Glomerular visceral epithelial cell (primary cell): ENCODE measurements around the gene BMERB1.

Experiments used
- DNase-seq: peaks from one replicate; pipeline ENCODE4 v3.0.0-alpha.2; 2016; ENCODE audit errors: extremely low spot score

Gene BMERB1

DNA sequence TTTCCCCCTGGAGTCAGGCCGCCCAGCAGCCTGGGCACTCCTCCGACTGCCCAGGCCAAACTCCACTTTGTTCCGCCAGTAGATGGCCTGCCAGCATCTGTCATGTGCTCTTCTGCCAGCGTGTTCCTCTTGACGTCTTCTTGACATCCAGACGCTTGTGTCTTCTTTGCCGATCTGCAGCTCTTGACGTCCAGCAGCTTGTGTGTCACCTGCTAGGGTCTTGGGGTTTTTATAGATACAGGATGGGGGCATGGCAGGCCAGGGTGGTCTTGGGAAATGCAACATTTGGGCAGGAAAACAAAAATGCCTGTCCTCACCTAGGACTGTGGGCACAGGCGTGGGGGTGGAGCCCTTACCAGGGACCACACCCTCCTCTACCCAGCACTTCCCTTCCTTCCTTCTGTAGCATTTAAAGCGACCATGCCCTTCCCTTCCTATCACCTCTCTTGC lies 88.7 kb downstream of the BMERB1 start:
- DNase-seq: no peak

DNA sequence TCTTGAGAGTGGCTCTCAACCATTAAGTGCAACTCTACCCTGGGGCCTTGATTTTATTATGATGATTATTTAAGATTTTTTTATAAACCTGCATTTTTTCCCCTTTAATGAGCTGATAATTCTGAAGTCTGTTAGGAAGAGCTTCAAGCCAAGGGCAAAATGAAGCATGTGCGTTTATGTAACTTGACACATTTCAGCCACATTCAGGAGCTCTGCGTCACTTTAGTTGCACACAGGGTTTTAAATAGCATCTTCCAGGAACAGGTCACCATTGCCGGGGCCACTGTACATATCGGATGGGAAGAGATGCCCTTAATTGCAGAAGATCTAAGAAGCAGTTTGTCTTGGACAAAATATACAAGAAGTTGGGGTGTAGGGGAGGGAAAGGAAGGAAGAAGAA lies 89.6 kb downstream of the BMERB1 start:
- no peak for DNase-seq

- no peak for DNase-seq
Measured at GRCh38 chr16:15524966-15525365, 90.6 kb downstream of the BMERB1 start.

DNA sequence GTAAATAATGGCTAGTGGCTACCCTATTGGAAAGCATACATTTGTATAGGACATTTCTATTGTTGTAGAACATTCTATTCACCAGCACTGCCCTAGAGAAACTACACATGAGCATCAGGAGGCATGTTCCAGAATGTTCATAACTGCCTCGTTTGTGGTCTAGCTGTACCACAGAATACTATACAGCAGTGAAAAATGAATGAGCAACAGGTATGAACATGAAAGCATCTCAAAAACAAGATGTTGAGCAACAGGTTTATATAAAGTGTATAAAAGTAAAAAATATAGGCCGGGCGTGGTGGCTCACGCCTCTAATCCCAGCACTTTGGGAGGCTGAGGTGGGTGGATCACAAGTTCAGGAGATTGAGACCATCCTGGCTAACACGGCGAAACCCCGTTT lies 91.7 kb downstream of the BMERB1 start:
- DNase-seq: no peak

DNA sequence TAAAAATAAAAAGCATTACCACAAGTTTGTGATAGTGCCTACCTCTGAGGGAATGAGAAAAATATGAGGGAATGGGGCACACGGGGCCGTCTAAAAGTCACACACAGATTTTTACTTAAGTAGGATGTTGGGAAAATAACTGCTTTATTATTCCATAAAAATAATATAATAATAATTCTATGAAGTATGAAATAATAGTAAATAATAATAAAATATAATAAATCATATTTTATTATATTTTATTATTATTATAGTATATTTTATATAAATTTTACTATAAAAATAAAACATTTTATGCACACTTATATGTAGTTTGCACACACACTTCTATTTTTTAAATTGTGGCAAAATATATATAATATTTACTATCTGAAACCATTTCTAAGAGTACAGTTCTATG lies 92.3 kb downstream of the BMERB1 start:
- DNase-seq: no peak

DNA sequence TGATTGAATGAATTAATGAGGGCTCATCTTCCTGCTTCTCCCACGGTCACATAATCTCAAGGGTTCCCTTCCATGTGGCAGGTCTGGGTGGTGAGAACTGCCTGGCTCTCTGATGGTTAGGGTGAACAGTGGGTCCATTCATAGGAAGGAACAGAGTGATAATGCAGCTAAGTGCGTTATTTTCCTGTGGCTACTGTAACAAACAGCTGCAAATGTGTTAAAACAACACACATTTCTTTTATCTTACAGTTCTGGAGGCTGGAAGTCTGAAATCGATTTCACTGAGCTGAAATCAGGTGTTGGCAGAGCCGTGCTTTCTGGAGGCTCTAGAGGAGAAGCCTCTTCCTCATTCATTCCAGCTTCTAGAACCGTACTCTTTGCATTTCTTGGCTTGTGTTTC lies 95.3 kb downstream of the BMERB1 start:
- no peak for DNase-seq

- DNase-seq: no peak
Measured at GRCh38 chr16:15530085-15530484, 95.7 kb downstream of the BMERB1 start.

GRCh38 chr16:15532825-15533224 lies 98.4 kb downstream of the BMERB1 start:
- DNase-seq: no peak

GRCh38 chr16:15533386-15533785 lies 99.0 kb downstream of the BMERB1 start:
- no peak for DNase-seq

GRCh38 chr16:15535772-15536171 lies 101.4 kb downstream of the BMERB1 start:
- DNase-seq: no peak

GRCh38 chr16:15536843-15537242 lies 102.5 kb downstream of the BMERB1 start:
- no peak for DNase-seq

DNA sequence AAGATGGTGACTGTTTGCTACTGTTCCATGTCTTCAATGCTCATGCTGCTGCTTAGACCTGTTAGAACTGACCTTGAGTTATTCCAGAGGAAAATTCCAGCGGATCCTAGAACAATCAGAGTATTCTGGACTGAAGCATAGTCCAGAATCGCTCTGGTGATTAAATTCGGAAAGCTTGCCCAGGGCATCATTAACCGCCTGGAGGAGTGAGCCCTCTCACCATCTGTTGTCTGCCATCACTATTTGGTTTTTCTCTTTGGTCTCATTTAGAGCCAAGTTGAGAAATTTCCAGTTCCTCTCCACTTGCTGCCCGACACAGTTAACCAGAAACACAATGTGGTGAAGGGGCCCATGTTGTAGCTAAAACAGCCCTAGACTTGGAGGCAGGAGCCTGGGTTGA lies 104.1 kb downstream of the BMERB1 start:
- DNase-seq: no peak

- no peak for DNase-seq
Measured at GRCh38 chr16:15539197-15539596, 104.8 kb downstream of the BMERB1 start.

DNA sequence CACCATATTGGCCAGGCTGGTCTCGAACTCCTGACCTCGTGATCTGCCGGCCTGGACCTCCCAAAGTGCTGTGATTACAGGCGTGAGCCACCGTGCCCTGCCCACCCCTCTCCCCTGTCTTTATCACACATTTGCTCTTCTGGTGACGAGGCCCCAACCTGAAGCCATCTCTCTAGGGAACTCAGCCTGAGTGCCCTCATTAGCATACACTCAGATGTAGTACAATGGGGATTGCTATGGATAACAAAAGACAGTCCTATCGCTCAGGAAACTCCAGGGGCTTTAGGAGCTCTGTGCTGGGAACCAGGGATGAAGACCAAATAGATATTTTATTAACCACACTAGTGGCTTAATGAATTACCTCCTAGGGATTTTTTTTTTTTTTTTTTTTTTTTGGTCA lies 107.9 kb downstream of the BMERB1 start:
- DNase-seq: no peak

DNA sequence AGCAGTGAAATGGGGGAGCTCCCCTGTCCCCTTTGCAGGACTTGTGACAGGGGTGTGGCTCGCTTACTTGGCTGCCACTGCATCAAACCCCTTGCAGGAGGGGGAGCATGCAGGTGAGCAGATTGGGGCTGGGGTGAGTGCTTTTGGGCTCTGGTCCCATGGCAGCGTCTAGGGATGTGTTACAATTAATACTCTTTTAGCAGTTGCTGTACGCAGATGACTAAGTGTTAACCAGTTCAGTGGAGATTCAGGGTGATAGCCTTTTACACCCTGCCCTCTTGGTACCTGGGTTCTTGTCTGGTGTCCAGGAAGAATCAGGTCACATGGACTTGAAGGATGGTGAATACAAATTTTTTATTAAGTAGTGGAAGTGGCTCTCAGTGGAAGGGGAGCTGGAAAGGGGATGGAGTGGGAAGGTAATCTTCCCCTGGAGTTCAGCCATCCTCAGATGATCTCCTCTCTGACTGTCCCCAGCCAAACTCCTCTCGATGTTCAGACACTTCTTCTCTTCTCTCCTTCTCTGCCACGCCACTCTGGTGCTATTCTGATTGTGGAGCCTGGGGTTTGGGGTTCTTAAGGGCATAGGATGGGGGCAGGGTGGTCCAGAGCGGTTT lies 108.5 kb downstream of the BMERB1 start:
- no peak for DNase-seq

GRCh38 chr16:15544405-15544804 lies 110.0 kb downstream of the BMERB1 start:
- no peak for DNase-seq

GRCh38 chr16:15545544-15545943 lies 111.2 kb downstream of the BMERB1 start:
- no peak for DNase-seq

DNA sequence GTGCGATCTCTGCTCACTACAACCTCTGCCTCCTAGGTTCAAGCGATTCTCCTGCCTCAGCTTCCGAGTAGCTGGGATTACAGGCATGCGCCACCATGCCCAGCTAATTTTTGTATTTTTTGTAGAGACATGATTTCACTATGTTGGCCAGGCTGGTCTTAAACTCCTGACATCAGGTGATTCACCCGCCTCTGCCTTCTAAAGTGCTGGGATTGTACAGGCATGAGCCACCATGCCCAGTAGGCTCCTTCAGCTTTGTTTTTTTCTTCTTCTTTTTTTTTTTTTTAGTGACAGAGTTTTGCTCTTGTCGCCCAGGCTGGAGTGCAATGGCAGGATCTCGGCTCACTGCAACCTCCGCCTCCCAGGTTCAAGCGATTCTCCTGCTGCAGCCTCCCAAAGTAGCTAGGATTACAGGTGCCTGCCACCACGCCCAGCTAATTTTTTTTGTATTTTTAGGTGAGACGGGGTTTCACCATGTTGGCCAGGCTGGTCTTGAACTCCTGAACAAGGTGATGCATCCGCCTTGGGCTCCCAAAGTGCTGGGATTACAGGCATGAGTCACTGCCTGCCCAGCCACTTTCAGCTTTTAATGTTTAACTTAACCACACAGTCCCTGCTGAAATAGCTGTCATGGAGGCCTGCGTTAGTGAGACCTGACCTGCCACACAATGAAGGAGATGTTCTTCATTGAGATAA lies 112.8 kb downstream of the BMERB1 start:
- peak; percentile 46 for DNase-seq

- no peak for DNase-seq
Measured at GRCh38 chr16:15547768-15548096, 113.3 kb downstream of the BMERB1 start.

DNA sequence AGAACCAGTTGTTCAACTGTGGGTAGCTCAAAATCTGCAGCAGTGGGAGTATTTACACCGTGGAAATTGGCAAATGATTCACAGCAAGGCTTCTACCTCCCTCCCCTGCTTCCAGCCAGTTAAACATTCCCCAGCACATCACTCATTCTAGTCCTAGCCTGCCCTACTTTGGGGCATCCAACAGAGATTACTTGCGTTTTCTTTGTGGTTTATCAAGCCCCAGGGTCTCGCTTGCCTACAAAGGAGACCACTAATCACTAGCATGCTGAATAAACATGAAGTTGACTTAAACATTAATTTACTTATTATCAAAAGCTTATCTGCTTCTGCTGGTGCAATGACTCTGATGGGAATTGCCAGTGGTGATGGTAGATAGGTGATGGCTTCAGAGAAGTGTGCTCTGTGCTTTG lies 114.1 kb downstream of the BMERB1 start:
- DNase-seq: peak; percentile 16

DNA sequence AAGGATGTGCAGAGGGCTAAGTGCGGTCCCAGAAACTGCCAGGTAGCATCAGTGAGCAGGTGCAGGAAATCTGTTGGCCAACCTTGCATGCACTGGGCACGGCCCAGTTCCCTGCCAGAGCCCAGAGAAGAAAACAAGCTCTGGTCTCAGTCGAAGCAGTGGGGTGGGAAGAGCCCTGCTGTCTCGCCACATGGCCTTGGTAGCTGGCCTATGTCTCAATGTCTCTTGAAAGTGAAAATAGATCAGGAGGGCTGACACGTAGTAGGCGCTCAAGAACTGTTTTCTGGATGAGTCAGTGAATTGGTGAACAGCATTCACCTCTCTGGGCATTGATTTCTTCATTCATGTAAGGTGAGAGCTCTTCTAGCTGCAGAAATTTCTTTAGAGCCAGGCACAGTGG lies 118.1 kb downstream of the BMERB1 start:
- no peak for DNase-seq

GRCh38 chr16:15553313-15554088 lies 119.1 kb downstream of the BMERB1 start:
- DNase-seq: no peak

DNA sequence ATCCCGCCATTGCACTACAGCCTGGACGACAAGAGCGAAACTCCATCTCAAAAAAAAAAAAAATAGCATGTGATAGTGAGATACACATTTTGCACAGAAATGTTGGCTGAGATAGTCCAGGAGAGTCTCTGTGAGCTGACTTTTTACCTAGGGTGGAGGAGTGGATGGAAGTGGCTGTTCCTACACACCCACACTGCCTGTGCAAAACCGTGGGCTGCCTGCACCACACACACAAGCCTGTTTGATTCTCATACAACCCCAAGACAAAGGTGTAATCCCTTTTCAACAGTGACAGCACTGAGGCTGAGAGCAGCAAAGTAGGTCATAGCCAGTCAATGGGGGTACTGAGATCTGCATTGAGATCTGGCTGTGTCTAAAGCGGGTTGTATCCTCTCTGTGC lies 121.7 kb downstream of the BMERB1 start:
- DNase-seq: no peak
